HG03045 (cell line): ENCODE data around the gene STXBP6.

Experiments
- ATAC-seq: cut with Tn5 transposase; IDR thresholded peaks from one replicate; pipeline ENCODE4 v1.9.1; 2021; ENCODE audit warnings: mild to moderate bottlenecking, moderate library complexity; ENCODE audit not compliant: unreplicated experiment

Gene STXBP6

GRCh38 chr14:24866067-24866639 is 183.8 kb downstream of the STXBP6 start:
- ATAC-seq: no peak

- ATAC-seq: no peak
Observed at GRCh38 chr14:24863968-24864684, 185.8 kb downstream of the STXBP6 start.

- no peak for ATAC-seq
Observed at GRCh38 chr14:24861083-24861630, 188.8 kb downstream of the STXBP6 start.

- ATAC-seq: no peak
Observed at GRCh38 chr14:24859559-24859958, 190.4 kb downstream of the STXBP6 start.

- no peak for ATAC-seq
Observed at GRCh38 chr14:24858684-24859083, 191.3 kb downstream of the STXBP6 start.

- no peak for ATAC-seq
Observed at GRCh38 chr14:24858052-24858451, 191.9 kb downstream of the STXBP6 start.

- no peak for ATAC-seq
Observed at GRCh38 chr14:24857277-24857676, 192.7 kb downstream of the STXBP6 start.

GRCh38 chr14:24853446-24853845 is 196.5 kb downstream of the STXBP6 start:
- no peak for ATAC-seq

- no peak for ATAC-seq
Observed at GRCh38 chr14:24852312-24853060, 197.5 kb downstream of the STXBP6 start.

- ATAC-seq: no peak
Observed at GRCh38 chr14:24851837-24852236, 198.1 kb downstream of the STXBP6 start.

- ATAC-seq: no peak
Observed at GRCh38 chr14:24851406-24851805, 198.5 kb downstream of the STXBP6 start.

- ATAC-seq: no peak
Observed at GRCh38 chr14:24850072-24850471, 199.9 kb downstream of the STXBP6 start.

- no peak for ATAC-seq
Observed at GRCh38 chr14:24849471-24849870, 200.5 kb downstream of the STXBP6 start.

- ATAC-seq: no peak
Observed at GRCh38 chr14:24848102-24848790, 201.7 kb downstream of the STXBP6 start.

GRCh38 chr14:24847568-24848095 is 202.3 kb downstream of the STXBP6 start:
- no peak for ATAC-seq

- ATAC-seq: no peak
Observed at GRCh38 chr14:24846261-24846660, 203.7 kb downstream of the STXBP6 start.

- no peak for ATAC-seq
Observed at GRCh38 chr14:24845851-24846250, 204.1 kb downstream of the STXBP6 start.

GRCh38 chr14:24844011-24844410 is 205.9 kb downstream of the STXBP6 start:
- no peak for ATAC-seq

GRCh38 chr14:24843494-24843893 is 206.5 kb downstream of the STXBP6 start:
- no peak for ATAC-seq

GRCh38 chr14:24840204-24840893 is 209.6 kb downstream of the STXBP6 start:
- no peak for ATAC-seq
